A549 (cell line): Measurements from ENCODE around the gene UGT1A5. TPM values are rescaled to one million over a fixed set of nuclear protein-coding genes. Genes with fewer than 3 reads are reported as not detected.

Experiments
- ATAC-seq, 2 experiments: fragments of 200-7000 bp in 1 of 2; fragments of >200 bp in 1 of 2; cut with Nextera tagmentation in 1 of 2; cut with Tn5 transposase in 1 of 2; 3 replicates each; pipeline versions ENCODE4 v1.8.0 to v1.9.1; 2018 to 2020; ENCODE audit warnings: mild to moderate bottlenecking in 1 of 2, moderate library complexity in 1 of 2
- CTCF ChIA-PET: fragments of 300-600 bp; sonication (Branson Sonifier 250); formaldehyde crosslinking; extraction: SDS; loops from one replicate; lab custom pipeline; 2021; ENCODE audit warnings: antibody characterized with exemption, inconsistent platforms; lab: Yijun Ruan, JAX
- POLR2A ChIA-PET: fragments of 350-600 bp; formaldehyde crosslinking; extraction: SDS; loops from one replicate; lab custom pipeline; 2021; ENCODE audit warnings: antibody characterized with exemption, inconsistent platforms; lab: Yijun Ruan, JAX
- DNase-seq, 2 experiments: peaks; one replicate each; pipeline versions ENCODE4 v3.0.0 to v3.0.0-alpha.2; 2011 to 2016; ENCODE audit warnings: low read depth in 1 of 2, low spot score in 1 of 2
- FAIRE-seq: peaks from 2 replicates; lab custom pipeline; 2011; peaks lifted over from hg19 to GRCh38; lab: Jason Lieb, UNC
- H3K27ac ChIP-seq, 2 experiments: fragments of >200 bp; sonication (Bioruptor Twin); formaldehyde crosslinking; 3 replicates each; pipeline ENCODE4 v1.5.1; 2016 to 2017
- H3K4me1 ChIP-seq: fragments of >200 bp; sonication (Bioruptor Twin); formaldehyde crosslinking; 3 replicates; pipeline ENCODE4 v1.6.1; 2016
- H3K4me2 ChIP-seq: fragments of >200 bp; sonication (Bioruptor Twin); formaldehyde crosslinking; 3 replicates; pipeline ENCODE4 v1.6.1; 2016
- H3K4me3 ChIP-seq: fragments of >200 bp; sonication (Bioruptor Twin); formaldehyde crosslinking; 3 replicates; pipeline ENCODE4 v1.5.1; 2016
- H3K9me3 ChIP-seq: fragments of >200 bp; sonication (Bioruptor Twin); formaldehyde crosslinking; 3 replicates; pipeline ENCODE4 v1.6.1; 2016
- CHD2 ChIP-seq: fragments of 150-350 bp; IDR thresholded peaks from 2 replicates; pipeline ENCODE4 v1.6.1; 2014; ENCODE audit warnings: low read length; ENCODE audit not compliant: partially characterized antibody
- CHD4 ChIP-seq: fragments of 200-600 bp; sonication (generic); IDR thresholded peaks from 2 replicates; pipeline ENCODE4 v1.6.1; 2016; ENCODE audit warnings: antibody characterized with exemption, mild to moderate bottlenecking, borderline replicate concordance
- EHMT2 ChIP-seq: fragments of 200-600 bp; sonication (generic); IDR thresholded peaks from 2 replicates; pipeline ENCODE4 v1.6.1; 2016; ENCODE audit warnings: antibody characterized with exemption, low read depth, mild to moderate bottlenecking, moderate library complexity
- EP300 ChIP-seq, 2 experiments: fragments of >200 bp; sonication (Bioruptor Twin); formaldehyde crosslinking; IDR thresholded peaks; 2 replicates in 1 of 2; 3 replicates in 1 of 2; pipeline ENCODE4 v1.6.1; 2016 to 2017
- FOSL2 ChIP-seq, 2 experiments: fragments of 450-650 bp in 1 of 2; fragments of >200 bp in 1 of 2; sonication (Bioruptor Twin) in 1 of 2; formaldehyde crosslinking; IDR thresholded peaks; 2 replicates each; pipeline versions ENCODE4 v1.5.0 to v1.6.1; 2016 to 2020; ENCODE audit warnings: mild to moderate bottlenecking in 1 of 2, moderate library complexity in 1 of 2
- HDAC2 ChIP-seq: fragments of 200-600 bp; sonication (generic); IDR thresholded peaks from 2 replicates; pipeline ENCODE4 v1.6.1; 2016
- HOXB13 ChIP-seq: fragments of 250-450 bp; sonication (Bioruptor Pico); IDR thresholded peaks from 2 replicates; pipeline ENCODE4 v1.5.0; 2020; ENCODE audit warnings: low read depth, mild to moderate bottlenecking, moderate library complexity
- HOXB5 ChIP-seq: fragments of 250-450 bp; sonication (Bioruptor Pico); IDR thresholded peaks from 2 replicates; pipeline ENCODE4 v1.5.0; 2020; ENCODE audit warnings: mild to moderate bottlenecking, moderate library complexity
- MAFK ChIP-seq: fragments of 450-650 bp; IDR thresholded peaks from 2 replicates; pipeline ENCODE4 v1.6.1; 2014; ENCODE audit not compliant: partially characterized antibody
- PHF8 ChIP-seq: fragments of 200-600 bp; sonication (generic); IDR thresholded peaks from 2 replicates; pipeline ENCODE4 v1.6.1; 2016; ENCODE audit warnings: low read depth, mild to moderate bottlenecking, antibody characterized with exemption, moderate library complexity, borderline replicate concordance
- POLR2AphosphoS2 ChIP-seq: conservative IDR thresholded peaks from 2 replicates; pipeline ENCODE4 v1.6.1; 2012; ENCODE audit warnings: low read length, improper control_type of control experiment, inconsistent platforms
- RARB ChIP-seq: fragments of 250-450 bp; sonication (Bioruptor Pico); IDR thresholded peaks from 2 replicates; pipeline ENCODE4 v1.8.0; 2021; ENCODE audit warnings: mild to moderate bottlenecking, moderate library complexity
- RCOR1 ChIP-seq: fragments of 150-350 bp; IDR thresholded peaks from 2 replicates; pipeline ENCODE4 v1.6.1; 2014; ENCODE audit warnings: antibody characterized with exemption, low read length, low read depth
- SMC3 ChIP-seq: fragments of >200 bp; sonication (Bioruptor Twin); formaldehyde crosslinking; IDR thresholded peaks from 3 replicates; pipeline ENCODE4 v1.6.1; 2018; ENCODE audit warnings: inconsistent platforms
- SREBF2 ChIP-seq: fragments of 450-650 bp; IDR thresholded peaks from 2 replicates; pipeline ENCODE4 v1.6.1; 2014; ENCODE audit warnings: mild to moderate bottlenecking, moderate library complexity
- TFCP2L1 ChIP-seq: fragments of 250-450 bp; sonication (Bioruptor Pico); IDR thresholded peaks from 2 replicates; pipeline ENCODE4 v1.5.0; 2021; ENCODE audit warnings: mild to moderate bottlenecking
- TP53 ChIP-seq: fragments of 250-450 bp; sonication (Bioruptor Pico); IDR thresholded peaks from 2 replicates; pipeline ENCODE4 v1.5.0; 2021; ENCODE audit warnings: mild to moderate bottlenecking, moderate library complexity
- WGBS: methylation state at CpG from one replicate; pipeline ENCODE4 v1.1.6; 2017; ENCODE audit errors: missing lambda C conversion rate; 5-methylcytosine and 5-hydroxymethylcytosine counted together
- polyA minus RNA-seq: library from RNA; depleted of rRNA, polyadenylated mRNA; stranded (reverse); fragments of >200 nt; gene quantifications from 2 replicates; pipeline ENCODE4 v1.2.3, GENCODE V29; 2011; rRNA and poly(A)+ RNA removed
- polyA plus RNA-seq, 4 experiments: library from polyadenylated mRNA; depleted of rRNA in 3 of 4; stranded (reverse); fragments of >200 nt; fragmentation: RNase III in 1 of 4; extraction: RNeasy Plus Mini Kit Qiagen cat#74134 plus additional on column Dnase treatment in 1 of 4; gene quantifications; 2 replicates in 3 of 4; 3 replicates in 1 of 4; pipeline ENCODE4 v1.2.3, GENCODE V29; 2011 to 2017
- TF ChIP-seq, protein P1 (sequence below): fragments of 250-450 bp; sonication (Bioruptor Pico); IDR thresholded peaks from 2 replicates; pipeline ENCODE4 v1.5.0; 2021; ENCODE audit warnings: mild to moderate bottlenecking, moderate library complexity, borderline replicate concordance
- TF ChIP-seq, protein P2 (sequence below): fragments of 450-650 bp; IDR thresholded peaks from 2 replicates; pipeline ENCODE4 v1.6.1; 2014; ENCODE audit warnings: antibody characterized with exemption
- TF ChIP-seq, protein P3 (sequence below): fragments of 250-450 bp; sonication (Bioruptor Pico); IDR thresholded peaks from 2 replicates; pipeline ENCODE4 v1.5.0; 2020; ENCODE audit warnings: low read depth, mild to moderate bottlenecking, moderate library complexity

Gene UGT1A5
- 0.05 TPM in 1 of 2 replicates, not detected in the other for polyA plus RNA-seq (2011; rRNA removed)
- polyA plus RNA-seq (2012; cell fraction: cytosol; rRNA removed), result 0.03 and 0.04 TPM in 2 replicates
- polyA plus RNA-seq (2012; cell fraction: nucleus; rRNA removed), result 0.02 TPM in 1 of 2 replicates, not detected in the other
- polyA plus RNA-seq (2017; fragmentation: RNase III; extraction: RNeasy Plus Mini Kit Qiagen cat#74134 plus additional on column Dnase treatment), result 0.12 TPM in 1 of 3 replicates, not detected in the others
- 1.1 and 1.2 TPM in 2 replicates for polyA minus RNA-seq

DNA sequence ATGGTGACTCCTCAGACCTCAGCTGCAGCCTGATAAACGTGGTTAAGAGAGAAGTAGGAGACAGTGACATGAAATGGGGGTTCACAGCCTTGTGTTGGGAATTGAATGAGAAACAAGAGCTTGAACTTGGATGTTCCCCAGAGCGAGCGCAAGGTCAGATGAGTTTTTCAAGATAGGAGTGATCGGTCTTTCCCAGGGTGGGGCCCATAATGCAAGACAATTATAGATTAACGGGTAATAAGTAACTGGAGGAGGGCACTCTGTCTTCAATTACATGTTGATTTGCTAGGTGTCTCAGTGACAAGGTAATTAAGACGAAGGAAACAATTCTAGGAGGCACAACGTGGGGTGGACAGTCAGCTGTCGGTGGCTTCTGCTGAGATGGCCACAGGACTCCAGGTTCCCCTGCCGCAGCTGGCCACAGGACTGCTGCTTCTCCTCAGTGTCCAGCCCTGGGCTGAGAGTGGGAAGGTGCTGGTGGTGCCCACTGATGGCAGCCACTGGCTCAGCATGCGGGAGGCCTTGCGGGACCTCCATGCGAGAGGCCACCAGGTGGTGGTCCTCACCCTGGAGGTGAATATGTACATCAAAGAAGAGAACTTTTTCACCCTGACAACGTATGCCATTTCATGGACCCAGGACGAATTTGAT, at the start of gene UGT1A5:
Gene UGT1A5, plus strand, starts transcription at position 297 of the 651 bp plus-strand sequence. Its CDS starts 85 bp downstream, at position 382.
- DNase-seq (no peak), FAIRE-seq (no peak), ATAC-seq (no peak)
- Histone ChIP-seq H3K27ac (peak within 1 kb of the TSS; percentile 98 to 100), H3K4me2 (no peak within 1 kb of the TSS), H3K4me3 (no peak within 1 kb of the TSS), H3K4me1 (peaks cover 40% of the 10 kb centered on the region), H3K9me3 (peaks cover 17% of the 10 kb centered on the region)
- TF ChIP-seq FOSL2 (IDR thresholded peaks at IDR 0.05) (no peak), FOSL2 (CRISPR knock-in tag; IDR thresholded peaks at IDR 0.05) (no peak), HOXB5 (CRISPR knock-in tag) (no peak), EHMT2 (no peak), MAFK (no peak), CHD4 (no peak), SREBF2 (no peak), EP300 (IDR thresholded peaks at IDR 0.05) (no peak)
- WGBS, result 89% methylated on average over 14 of the region's 14 CpGs
- ChIA-PET CTCF (interaction anchor here (1.1 to 2.9 kb wide), 16 partner anchors 14 to 291 kb away, joined by 3 to 16 read pairs (median 4); partner anchors contain the start of gene UGT1A3), POLR2A (no interaction called here)

DNA sequence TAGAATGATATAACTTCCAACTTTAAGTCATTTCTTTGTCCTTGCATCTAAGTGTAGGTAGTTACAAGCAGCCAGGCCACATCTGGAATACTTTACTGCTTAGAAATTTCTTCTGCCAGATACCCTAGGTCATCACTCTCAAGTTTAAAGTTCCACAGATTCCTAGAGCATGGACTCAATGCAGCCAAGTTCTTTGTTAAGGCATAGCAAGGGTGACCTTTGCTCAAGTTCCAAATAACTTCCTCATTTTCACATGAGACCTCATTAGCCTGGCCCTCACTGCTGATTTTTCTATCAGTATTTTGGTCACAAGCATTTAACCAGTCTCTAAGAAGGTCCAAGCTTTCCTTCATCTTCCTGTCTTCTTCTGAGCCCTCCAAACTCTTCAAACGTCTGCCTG, 48.8 kb upstream of the UGT1A5 start:
- Histone ChIP-seq H3K9me3 (peaks cover 44% of the 10 kb centered on the region), H3K4me1 (peaks cover under 1% of the 10 kb centered on the region), H3K27ac (peak overlapping the region; percentile 8 to 60; a peak in 3 of 6 replicates), H3K4me2 (no peak overlapping the region), H3K4me3 (no peak overlapping the region)
- ChIA-PET POLR2A (no interaction called here), CTCF (no interaction called here)
- TF ChIP-seq, protein P1, sequence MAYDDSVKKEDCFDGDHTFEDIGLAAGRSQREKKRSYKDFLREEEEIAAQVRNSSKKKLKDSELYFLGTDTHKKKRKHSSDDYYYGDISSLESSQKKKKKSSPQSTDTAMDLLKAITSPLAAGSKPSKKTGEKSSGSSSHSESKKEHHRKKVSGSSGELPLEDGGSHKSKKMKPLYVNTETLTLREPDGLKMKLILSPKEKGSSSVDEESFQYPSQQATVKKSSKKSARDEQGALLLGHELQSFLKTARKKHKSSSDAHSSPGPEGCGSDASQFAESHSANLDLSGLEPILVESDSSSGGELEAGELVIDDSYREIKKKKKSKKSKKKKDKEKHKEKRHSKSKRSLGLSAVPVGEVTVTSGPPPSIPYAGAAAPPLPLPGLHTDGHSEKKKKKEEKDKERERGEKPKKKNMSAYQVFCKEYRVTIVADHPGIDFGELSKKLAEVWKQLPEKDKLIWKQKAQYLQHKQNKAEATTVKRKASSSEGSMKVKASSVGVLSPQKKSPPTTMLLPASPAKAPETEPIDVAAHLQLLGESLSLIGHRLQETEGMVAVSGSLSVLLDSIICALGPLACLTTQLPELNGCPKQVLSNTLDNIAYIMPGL (CRISPR knock-in tag), result no peak
- TF ChIP-seq FOSL2 (IDR thresholded peaks at IDR 0.05) (no peak), FOSL2 (CRISPR knock-in tag; IDR thresholded peaks at IDR 0.05) (no peak), RCOR1 (no peak), EP300 (IDR thresholded peaks at IDR 0.05) (no peak), SMC3 (no peak), PHF8 (no peak), TFCP2L1 (CRISPR knock-in tag) (no peak), HOXB13 (CRISPR knock-in tag) (no peak), HDAC2 (no peak), CHD2 (no peak), EHMT2 (no peak), TP53 (CRISPR knock-in tag) (no peak), CHD4 (no peak), POLR2AphosphoS2 (no peak), RARB (CRISPR knock-in tag) (no peak)
- TF ChIP-seq, protein P2, sequence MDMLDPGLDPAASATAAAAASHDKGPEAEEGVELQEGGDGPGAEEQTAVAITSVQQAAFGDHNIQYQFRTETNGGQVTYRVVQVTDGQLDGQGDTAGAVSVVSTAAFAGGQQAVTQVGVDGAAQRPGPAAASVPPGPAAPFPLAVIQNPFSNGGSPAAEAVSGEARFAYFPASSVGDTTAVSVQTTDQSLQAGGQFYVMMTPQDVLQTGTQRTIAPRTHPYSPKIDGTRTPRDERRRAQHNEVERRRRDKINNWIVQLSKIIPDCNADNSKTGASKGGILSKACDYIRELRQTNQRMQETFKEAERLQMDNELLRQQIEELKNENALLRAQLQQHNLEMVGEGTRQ, result no peak
- TF ChIP-seq, protein P3, sequence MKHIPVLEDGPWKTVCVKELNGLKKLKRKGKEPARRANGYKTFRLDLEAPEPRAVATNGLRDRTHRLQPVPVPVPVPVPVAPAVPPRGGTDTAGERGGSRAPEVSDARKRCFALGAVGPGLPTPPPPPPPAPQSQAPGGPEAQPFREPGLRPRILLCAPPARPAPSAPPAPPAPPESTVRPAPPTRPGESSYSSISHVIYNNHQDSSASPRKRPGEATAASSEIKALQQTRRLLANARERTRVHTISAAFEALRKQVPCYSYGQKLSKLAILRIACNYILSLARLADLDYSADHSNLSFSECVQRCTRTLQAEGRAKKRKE, result no peak
- FAIRE-seq, result no peak
- DNase-seq, result no peak
- 44% methylated on average over 1 of the region's 1 CpG for WGBS
- no peak for ATAC-seq
